Astrocyte (in vitro differentiated cells and primary cell): ENCODE results near the gene DNMBP.

Experiments used
- CTCF ChIP-seq: IDR thresholded peaks from 2 replicates; pipeline ENCODE4 v1.5.1; 2011; ENCODE audit warnings: low read depth, mild to moderate bottlenecking, inconsistent platforms, low read length, moderate library complexity; ENCODE audit not compliant: insufficient read depth
- EZH2 ChIP-seq: IDR thresholded peaks from 2 replicates; pipeline ENCODE4 v1.6.1; 2012; ENCODE audit warnings: mild to moderate bottlenecking, low read length, inconsistent platforms; ENCODE audit not compliant: insufficient read depth

- no peak for TF ChIP-seq CTCF
- no peak for TF ChIP-seq EZH2
These were observed 149.3 kb downstream of the DNMBP start for GRCh38 chr10:99860466-99860865.
